ENCODE data around the gene MTX1.

Gene MTX1

DNA sequence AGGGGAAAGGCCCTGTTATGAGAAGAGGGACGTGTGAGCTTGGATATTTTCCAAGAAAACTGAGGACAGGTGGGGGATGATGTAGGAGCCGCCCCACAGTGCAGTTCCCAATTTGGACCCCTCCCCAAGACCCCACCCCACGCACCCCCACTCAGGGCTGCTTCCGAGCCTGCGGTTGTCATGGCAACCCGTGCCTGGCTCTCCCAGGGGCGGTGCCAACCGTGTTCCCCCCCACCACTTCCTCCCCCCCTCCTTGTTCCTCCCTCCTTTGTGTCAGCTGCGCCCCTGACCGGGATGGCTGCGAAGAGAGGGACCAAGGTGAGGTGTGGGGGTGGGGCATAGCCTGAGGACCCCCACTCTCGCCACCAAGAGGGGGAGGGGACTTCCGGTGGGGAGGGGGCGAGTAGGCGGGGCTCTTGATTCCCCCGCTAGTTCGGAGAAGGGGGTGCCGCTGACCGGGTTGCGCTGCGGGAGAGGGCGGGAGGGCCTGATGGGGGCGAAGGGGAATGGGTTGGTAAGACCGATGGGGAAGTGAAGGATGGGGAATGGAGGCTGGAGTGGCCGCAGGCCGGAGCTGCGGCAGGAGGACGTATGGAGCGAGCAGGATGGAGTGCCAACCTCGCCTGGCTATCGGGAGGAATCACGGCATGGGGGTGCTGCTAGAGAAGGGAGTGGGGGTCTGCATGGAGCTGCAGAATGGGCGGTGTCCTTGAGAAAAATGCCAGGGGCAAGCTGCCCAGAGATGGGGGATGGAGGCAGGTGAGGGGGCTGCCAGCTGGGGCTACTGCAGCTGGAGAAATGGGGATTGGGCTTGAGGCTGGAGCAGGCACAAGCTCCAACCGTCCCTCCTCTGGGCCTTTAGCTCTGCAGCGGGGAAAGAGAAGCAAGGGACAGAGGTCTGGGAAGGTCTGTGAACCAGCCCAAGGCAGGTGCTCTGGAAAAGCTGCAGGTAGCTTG, 33.9 kb upstream of the MTX1 start:
- DNase-seq, result peak; percentile 48

DNA sequence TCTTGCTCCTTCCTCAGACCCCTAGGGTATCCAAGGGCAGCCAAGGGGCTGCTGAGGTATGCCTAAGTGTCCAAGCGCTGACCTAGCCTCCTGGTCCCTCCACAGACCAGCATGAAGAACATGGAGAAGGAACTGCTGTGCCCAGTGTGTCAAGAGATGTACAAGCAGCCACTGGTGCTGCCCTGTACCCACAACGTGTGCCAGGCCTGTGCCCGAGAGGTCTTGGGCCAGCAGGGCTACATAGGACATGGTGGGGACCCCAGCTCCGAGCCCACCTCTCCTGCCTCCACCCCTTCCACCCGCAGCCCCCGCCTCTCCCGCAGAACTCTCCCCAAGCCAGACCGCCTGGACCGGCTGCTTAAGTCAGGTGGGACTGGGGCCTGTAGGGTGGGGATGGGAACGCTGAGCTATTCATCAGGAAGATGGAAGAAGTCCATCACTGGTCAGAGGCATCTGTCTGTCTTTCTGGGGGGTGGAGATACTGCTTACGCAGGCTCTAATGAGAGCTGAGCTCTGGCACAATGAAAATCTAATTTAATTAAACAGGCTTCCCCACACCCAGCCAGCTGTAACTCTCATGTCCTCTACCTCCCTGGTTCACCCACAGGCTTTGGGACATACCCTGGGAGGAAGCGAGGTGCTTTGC, 33.1 kb upstream of the MTX1 start:
- DNase-seq, result no peak

DNA sequence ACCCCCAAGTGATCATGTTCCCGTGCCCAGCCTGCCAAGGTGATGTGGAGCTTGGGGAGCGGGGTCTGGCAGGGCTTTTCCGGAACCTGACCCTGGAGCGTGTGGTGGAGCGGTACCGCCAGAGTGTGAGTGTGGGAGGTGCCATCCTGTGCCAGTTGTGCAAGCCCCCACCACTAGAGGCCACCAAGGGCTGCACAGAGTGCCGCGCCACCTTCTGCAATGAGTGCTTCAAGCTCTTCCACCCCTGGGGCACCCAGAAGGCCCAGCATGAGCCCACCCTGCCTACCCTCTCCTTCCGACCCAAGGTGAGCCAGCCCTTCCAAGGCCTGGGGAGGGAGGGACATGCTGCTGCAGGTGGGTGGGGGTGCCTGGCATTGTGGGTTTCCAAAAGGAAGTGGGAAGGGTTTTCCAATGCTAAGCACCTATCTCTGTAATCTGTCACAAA, 32.5 kb upstream of the MTX1 start:
- no peak for DNase-seq

DNA sequence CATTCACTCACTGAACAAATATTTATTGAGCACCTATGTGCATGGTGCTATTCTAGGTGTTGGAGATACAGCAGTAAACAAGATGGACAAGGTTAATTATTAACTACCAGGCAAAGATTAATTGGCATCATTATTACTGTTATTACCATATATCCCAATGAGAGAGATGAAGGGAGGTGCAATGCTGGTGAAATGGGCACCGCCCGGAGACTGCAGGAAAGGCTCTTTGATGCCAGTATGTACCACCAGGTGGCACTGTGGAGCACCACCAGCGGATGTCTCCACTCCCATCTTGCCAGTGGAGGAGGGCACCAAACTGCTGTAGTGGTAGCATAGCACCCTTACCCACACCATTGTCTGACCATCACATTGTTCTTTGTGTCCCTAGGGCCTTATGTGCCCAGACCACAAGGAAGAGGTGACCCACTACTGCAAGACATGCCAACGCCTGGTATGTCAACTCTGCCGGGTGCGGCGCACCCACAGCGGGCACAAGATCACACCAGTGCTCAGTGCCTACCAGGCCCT, 31.9 kb upstream of the MTX1 start:
- DNase-seq, result peak; percentile 85

DNA sequence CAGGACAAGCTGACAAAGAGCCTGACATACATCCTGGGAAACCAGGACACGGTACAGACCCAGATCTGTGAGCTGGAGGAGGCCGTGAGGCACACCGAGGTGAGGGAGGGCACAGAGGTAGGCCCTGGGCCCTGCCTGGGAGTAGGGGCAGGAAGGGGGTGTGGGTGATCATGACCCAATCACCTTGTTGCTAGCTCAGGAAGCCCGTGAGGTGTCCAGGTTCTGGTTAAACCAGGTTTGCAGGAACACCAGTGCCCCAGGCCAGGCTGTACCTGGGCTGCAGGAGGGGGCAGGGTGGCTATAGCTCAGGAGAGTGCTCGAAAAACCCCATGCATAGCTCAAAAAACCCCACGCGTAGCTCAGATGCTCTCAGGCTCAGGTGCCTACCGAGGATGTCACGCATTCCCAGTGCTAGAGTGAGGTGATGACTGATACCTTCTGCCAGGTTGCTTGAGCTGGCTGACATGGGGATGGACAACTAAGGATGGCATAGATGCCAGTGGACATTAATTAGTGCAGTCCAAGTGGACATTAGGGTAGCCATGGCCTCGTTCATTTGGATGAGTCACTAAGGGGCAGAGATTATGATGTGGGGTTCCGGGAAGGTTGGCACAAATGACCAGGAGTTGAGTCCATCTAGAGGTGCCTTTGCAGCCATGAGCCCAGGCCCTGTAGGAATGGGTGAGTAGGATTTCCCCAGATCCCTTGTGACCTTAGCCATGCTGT, 31.1 kb upstream of the MTX1 start:
- no peak for DNase-seq

DNA sequence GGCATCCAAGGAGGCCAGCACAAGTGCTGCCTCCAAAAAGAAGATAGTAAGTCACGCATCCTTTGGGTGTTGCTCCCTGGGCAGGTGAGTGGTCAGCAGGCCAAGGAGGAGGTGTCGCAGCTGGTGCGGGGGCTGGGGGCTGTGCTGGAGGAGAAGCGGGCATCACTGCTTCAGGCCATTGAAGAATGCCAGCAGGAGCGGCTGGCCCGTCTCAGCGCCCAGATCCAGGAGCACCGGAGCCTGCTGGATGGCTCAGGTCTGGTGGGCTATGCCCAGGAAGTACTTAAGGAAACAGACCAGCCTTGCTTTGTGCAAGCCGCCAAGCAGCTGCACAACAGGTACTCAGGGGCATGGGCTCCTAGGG, 30.6 kb upstream of the MTX1 start:
- DNase-seq, result no peak

DNA sequence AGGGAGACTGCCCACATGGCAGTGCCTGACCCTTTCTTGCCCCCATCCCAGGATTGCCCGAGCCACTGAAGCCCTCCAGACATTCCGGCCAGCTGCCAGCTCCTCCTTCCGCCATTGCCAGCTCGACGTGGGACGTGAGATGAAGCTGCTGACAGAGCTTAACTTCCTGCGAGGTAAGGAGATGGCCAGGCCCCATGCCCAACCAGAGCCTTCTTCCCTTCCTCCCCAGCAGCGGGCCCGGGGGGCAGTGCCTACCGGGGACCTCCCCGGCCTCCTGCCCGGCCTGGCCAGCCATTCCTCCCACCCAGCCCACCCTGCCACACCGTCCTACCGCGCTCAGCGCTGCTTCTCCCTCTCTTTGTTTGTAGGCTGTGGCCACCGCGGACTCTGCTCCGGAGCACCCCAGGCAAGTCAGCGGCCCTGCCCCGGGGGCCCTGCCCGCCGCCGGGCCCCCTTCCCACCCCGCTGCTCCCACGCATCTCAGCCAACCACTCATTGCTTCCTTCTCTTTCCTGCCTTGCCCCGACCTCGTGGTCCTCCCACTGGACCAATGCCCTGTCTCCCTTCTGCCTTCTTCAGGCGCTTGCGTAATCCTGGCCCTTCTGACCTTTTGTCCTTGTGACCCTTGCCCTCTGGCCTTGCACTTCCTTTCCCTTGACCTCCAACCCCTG, 29.9 kb upstream of the MTX1 start:
- no peak for DNase-seq

DNA sequence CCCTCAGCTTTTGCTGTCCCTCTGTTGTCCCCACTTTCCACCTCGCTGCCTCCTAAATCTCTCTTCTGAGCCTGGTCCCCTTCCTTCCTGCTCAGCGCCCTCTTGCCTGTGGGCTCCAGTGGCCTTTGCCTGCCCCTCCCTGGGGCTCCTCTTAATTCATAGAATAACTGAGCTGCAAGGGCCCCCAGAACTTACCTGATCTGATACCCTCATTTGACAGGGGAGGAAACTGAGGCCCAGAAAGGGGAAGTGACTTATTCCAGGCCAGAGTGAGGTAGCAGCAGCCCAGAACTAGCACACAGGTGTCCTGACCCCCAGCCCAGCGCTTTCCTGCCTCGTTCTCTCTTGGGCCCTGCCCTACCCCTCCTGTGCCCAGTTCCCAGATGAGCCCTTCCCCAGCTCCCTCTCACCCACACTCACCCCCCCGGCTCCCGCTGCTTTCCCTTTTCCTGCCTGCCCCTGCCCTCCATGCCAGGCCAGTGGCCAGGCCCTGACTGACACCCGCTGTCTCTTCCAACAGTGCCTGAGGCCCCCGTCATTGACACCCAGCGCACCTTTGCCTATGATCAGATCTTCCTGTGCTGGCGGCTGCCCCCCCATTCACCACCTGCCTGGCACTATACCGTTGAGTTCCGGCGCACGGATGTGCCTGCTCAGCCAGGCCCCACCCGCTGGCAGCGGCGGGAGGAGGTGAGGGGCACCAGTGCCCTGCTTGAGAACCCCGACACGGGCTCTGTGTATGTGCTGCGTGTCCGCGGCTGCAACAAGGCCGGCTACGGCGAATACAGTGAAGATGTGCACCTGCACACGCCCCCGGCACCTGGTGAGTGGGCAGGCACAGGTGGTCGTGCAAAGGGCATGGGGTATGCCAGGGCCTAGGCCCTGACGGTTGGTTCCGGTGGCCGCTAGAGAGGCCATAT, 29.1 kb upstream of the MTX1 start:
- DNase-seq, result no peak

DNA sequence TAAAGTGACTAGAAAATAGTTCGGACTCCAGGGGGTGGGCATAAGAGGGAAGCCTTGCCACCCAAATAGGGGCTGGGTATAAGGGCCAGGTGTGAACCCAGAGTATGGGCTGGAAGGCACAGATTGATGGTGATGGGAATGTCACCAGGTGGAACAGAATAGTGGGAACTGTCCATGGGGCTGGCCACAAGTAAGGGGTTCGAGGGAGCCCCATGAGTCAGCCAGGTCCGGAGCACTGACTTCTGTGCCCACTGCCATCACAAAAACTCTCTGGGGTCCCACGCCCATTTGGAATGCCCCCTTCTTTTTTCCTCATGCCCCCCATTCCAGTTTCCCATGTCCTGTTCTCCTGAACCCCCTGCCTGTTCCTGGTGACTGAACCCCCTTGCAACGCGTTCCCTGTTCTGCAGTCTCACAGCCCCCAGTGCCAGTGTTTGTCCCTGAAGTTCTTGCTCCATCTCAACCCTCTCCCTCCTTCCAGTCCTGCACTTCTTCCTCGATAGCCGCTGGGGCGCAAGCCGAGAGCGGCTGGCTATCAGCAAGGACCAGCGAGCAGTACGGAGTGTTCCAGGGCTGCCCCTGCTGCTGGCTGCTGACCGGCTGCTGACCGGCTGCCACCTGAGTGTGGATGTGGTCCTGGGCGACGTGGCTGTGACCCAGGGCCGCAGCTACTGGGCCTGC, 27.0 kb upstream of the MTX1 start:
- no peak for DNase-seq

DNA sequence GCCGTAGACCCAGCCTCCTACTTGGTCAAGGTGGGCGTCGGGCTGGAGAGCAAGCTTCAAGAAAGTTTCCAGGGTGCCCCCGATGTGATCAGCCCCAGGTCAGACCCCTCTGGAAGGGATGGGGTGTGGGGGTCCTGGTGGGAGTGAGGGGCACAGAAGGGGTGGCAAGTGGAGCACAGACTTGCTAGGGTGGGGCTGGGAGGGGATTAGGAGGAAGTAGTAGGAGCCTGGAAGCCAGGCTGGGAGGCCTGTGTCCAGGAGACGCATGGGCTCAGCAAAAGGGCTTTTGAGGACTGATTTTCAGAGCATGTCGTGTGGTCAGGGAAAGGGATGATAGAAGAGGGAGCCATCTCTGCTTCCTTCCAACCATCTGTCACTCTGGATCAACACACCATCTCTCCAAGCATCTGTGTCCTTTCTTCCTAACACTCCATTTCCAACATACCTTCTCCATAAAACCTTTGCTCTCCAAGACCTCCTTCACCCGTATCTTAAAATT, 26.4 kb upstream of the MTX1 start:
- DNase-seq, result no peak

DNA sequence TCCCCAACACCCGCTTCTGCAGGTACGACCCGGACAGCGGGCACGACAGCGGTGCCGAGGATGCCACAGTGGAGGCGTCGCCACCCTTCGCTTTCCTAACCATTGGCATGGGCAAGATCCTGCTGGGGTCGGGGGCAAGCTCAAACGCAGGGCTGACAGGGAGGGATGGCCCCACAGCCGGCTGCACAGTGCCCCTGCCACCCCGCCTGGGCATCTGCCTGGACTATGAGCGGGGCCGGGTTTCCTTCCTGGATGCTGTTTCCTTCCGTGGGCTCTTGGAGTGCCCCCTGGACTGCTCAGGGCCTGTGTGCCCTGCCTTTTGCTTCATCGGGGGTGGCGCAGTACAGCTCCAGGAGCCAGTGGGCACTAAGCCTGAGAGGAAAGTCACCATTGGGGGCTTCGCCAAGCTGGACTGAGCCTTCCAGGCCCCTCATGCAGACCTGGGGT, 24.7 kb upstream of the MTX1 start:
- DNase-seq, result no peak

DNA sequence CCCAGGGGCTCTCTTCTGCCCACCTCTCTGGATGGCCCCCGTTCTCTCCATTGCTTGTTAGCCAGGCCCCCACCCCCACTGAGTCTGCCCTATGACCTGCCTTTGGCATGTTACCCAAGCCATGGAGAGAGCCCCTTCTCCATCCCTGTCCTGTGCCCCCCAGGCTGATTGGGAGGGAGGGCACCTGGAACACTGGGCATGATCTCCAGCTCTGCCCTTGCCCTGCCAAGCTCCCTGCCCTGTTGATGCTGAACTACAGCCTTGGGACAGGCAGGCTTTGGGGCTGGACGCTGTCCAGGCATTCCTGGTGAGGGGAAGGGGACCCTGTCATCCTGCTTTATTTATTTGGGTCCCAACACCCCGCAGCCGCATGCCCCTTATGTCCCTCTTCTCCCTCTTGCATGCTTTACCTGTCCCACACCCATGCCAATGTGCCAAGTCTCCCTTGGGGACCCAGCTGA, 24.1 kb upstream of the MTX1 start:
- DNase-seq, result no peak

DNA sequence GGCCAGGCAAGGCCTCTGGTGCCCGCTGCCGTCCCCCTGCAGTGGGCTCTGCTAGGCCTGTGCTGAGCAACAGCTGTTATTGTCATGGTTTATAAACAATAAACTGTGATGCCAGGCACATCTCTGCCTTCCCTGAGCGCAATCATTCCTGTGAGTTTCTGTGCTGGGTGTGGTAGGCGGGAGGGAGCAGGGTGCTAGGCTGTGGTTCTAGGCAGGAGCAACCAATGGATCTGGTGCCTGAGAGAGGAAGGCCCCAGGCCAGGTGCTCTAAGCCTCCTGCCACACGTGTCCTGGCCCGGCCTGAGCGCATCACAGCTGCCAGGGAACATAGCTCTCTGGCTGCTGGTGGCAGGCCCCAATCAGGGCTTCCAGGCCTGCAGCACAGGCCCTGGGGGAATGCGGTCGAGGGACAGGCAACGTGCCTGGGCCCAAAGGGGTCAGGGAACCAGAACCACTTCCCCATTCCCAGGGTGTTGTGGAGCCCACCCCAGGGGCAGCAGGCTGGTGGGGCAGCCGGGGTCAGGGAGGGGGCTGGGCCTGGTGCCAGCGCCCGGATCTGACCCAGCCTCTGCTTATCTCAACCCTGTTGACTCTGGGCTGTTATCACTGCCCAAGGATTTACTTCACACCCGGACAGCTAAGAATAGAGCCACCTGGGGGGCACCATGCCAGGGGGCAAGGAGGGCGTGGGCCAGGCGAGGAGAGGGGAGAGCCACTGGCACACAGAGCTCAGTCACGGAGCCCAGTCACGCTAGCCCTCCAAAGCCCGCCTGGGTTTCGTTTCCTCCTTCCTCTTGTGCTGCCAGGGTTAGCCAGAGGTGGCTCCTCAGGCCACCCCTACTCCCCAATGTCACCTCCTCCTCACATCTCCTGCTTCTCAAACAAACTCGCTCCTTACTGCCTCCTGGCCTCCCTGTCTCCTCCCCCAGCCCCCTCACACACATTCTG, 23.4 kb upstream of the MTX1 start:
- DNase-seq, result no peak

DNA sequence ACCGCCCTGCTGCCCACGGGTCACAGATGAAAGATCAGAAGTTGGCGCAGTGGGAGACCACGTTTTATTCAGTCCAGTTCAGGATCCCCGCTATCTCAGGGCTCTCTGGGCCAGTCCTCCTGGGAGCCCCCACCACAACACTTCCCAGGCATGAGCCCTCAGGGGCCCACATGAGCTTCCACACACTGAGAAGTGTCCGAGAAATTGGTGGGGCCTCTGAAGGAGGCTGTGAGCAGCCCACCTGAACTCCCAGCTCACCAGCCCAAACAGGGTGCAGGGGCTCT, 22.8 kb upstream of the MTX1 start:
- no peak for DNase-seq

DNA sequence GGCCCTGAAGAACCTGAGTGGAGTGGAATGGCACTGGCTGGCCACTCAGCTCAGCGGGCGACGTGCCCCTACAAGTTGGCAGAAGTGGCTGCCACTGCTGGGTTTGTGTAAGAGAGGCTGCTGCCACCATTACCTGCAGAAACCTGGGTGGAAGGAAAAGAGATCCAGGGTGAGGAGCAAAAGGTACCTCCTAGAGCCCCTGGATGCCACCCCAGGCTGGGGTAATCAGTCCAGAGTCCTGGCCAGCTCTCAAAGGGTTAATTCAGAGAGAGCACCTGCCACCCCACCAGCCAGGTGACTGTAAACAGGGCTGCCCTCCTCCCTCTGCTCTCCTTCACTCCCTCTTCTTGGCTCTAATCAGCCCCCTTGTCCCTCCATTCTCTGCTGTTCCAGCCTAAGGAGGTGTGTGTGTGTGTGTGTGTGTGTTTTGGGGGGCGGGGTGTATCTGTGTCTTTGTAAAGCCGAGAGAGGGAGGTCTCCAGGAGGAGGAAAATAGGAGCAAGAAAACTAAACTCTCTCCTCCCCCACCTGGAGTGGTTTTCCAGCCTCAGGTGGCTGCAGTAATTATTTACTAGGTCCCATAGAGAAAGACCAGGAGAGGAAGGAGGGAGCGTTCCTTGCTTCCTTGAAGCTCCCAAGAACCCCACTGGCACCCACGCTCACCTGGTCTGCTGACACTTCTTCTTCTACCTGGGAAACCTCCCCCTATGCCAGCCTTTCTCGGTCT, 22.3 kb upstream of the MTX1 start:
- no peak for DNase-seq

DNA sequence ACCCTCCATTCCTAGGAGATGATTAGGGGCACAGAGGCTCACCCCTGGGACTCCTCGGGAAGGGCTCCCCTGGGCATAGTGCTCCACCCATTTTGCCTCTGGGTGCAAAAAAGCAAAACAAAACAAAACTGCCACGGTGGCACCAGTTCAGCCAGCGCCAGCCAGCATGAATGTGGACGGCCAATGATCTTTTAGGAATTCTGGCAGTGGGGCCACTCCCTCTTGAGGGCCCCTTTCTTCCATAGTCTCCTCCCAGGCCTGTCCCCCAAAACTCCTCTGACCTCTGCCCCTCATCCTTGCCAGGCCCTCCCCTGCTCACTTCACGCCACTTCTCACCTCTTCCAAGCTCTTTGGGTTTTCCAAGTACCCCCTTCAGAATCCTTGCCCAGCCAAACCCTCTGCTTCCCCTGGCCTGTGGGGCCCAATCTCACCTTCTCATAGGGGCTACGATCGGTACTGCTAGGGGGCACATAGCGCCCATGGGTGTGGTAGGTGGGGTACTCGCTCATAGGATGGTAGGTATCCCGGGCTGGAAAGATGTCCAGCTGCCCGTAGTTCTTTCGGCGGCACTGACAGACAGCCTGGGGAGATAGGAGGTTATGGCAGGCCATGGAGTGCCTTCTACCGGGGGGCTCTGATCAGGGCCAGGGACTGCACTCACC, 21.6 kb upstream of the MTX1 start:
- no peak for DNase-seq

DNA sequence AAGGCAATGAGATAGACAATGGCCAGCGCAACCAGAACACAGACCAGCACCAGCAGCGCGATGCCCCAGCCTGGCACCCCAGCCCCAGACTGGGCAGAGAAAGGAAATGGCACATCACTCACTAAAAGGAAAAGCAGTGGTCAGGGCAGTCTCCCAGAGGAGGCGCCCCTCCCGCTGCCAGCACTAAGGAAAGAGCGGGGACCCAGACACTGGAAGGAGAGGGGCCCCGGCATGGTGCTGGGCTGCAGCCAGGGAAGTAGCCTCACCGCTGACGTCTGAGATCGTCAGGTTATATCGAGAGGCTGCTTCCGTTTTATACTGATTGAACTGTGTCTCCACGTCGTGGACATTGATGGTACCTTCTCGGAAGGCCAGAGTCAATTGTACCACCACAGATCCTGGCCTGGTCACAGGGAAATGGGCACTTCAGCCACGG, 21.0 kb upstream of the MTX1 start:
- no peak for DNase-seq

DNA sequence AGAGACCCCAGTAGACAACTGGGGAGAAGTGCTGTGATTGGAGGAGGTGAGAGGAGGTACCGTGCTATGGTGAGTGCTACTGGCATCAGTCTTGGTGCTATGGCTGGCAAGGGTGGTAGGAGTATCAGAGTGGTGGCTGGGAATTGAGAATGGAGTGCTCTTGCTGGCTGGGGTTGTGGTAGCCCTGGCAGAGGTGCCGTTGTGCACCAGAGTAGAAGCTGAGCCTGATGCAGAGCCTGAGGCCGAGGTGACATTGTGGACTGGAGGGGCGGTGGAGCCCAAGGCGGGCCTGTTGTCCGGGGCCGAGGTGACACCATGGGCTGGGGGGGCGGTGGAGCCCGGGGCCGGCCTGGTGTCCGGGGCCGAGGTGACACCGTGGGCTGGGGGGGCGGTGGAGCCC, 20.2 kb upstream of the MTX1 start:
- no peak for DNase-seq
